Measurements from ENCODE around the gene FGG.
"Not testable (repeated sequence)": the region's sequence is repeated elsewhere in the genome, so short reads cannot be mapped to it uniquely, and the experiment has no call there.

The FGG gene

DNA sequence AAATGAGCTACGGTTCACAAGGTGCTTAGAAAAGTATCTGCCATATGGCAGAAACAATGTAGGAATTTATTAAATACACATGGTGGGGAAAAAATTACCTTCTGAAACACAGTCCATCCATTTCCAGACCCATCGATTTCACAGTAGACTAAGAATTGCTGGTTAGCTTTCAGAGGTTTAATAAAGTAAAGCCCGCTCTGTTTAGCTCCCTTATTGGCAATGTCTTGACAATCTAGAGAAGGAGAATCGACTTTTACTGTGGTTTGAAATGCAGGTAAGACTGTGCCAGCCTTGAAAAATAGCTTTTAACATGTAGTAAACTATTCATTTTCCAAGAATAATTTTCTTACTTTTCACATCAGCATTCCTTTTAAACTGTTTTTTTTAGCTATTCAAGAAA is 2.9 kb downstream of the FGG start:
- no peak for DNase-seq

- no peak for DNase-seq
Observed at GRCh38 chr4:154608361-154609252, 3.8 kb downstream of the FGG start.

DNA sequence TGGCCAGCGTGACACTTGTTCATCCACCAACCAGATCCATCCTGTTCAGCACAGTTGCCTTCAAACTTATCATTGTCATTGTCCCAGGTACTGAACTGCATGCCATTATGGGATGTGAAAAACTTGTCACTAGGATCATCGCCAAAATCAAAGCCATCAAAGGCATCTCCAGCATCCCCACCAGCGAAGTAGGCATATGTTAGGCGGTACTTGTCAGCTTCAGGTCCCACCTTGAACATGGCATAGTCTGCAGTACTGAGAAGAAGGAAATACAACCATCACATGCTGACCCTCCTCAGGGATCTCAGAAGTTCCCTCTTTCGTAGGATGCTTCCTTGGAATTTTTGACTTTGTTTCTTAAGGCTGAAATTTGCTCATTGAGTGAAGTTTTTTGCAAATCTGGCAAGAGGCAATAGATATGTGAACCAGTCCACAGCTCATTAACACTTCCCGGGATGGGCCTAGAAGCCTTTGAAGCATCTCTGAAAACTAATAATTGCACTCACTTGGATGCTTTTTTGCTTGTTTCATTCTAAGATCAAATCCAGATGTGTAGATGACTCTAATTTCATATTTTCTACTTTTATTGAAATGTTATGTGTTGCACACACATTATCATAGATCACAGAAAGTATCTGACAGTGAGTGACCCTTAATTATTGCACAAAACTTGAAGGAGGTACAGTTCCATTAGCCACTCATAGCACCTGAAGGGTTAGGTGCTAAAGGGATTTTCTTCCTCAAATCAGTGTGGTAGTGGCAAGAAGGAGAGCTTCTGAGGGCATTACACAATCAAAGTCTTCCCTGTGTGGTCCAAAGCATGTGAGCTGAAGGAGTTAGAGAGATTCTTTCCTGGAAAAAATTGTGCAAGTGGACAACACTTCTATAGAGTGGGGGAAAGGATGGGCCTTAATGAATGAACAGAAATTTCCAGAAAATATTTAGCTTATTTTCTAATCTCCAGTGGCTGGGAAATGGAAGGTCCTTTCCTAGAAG is 5.4 kb downstream of the FGG start:
- DNase-seq: no peak

GRCh38 chr4:154604696-154605200 is 7.7 kb downstream of the FGG start:
- DNase-seq: no peak

- DNase-seq: no peak
Observed at GRCh38 chr4:154603033-154603943, 9.2 kb downstream of the FGG start.

DNA sequence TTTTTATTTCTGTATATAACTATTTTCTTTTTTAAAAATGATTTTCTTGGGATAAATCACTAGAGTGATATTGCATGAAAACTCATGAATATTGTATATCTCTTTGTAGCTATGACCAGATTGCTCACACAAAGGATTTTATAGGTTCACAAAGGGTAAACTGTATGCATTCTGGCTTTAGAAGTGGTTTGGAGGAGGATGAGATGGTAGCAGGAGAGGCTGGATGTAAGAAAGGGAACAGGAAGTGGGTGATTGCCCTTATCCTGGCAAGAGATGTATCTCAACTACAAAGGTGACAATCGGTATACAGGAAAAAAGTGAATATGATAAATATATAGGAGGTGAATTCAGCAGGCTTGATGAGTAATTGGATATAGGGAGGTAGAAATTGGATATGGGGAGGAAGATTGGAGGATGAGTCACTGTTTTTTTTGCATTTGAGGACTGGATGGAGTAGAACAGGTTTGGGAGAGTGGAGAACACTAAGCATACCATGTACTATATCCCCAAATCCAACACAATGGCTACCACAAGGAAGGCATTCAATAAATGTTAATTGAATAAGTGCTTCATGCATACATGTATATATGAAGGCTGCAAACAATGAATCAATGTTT is 9.9 kb downstream of the FGG start:
- DNase-seq: no peak

DNA sequence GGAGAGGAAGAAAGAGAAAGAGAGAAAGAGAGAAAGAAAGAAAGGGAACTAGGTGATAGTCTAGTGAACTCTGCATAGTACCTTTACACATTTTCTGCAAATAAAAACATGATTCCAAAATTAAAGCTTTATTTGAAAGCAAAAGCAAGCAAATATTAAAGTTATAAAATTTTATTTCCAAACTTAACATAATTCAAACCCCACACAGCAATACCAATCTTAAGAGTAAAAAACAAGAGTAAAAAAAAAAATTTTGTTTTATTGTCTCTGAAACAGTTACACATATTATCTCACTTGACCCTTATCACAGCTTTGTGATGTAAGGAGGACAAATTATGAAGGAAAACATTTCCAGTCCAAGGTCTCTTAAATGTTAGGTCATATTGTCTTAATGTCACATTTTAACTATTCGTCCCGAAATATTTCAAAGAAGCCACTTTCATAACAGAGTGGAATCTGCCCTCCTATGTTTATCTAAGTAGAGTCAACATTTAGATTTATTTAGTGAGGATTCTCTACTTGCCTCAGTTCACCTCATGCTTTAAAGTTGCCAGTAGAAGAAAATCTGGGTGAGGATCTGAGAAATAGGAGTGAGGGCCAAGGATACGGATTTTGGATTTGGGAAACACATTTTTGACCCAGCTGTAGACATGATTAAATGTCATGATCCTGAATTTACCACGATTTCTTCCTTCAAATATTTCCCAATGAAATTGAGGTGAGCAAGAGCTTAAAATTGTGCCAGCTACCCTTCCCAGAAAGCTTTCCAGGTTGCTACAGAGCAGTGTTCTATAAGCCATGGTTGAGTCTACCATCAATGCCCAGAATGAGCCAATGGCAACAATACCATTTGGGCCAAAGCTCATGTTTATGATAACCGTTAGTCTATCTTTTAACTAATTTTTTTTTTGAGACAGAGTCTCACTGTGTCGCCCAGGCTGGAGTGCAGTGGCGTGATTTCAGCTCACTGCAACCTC is 14.4 kb downstream of the FGG start:
- DNase-seq: no peak

DNA sequence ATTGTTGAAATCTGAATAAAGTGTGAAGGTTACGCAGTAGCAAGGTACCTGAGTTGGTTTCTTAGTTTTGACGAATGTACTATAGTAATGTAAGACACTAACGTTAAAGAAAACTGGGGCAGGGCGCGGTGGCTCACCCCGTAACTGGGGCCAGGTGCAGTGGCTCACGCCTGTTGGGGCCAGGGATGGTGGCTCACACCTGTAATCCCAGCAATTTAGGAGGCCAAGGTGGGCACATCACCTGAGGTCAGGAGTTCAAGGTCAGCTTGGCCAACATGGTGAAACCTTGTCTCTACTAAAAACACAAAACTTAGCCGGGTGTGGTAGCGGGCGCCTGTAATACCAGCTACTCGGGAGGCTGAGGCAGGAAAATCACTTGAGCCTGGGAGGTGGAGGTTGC is 15.2 kb downstream of the FGG start:
- DNase-seq: not testable (repeated sequence)

DNA sequence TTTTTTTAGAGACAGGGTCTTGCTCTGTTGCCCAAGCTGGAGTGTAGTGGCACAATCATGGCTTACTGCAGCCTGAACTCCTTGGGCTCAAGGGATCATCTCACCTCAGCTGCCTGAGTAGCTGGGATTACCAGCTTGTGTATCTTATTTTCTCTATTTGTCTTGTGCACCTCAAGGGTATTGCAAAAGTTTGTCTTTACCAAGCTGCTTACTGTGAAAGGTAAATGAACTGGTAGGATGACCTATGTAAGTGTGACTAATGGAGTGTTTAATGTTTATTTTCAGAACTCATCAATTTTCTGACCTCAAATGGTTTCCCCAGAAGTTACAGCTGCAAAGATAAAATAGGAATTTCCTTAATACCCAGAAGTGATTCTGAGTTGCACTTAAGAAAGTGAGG is 16.6 kb downstream of the FGG start:
- DNase-seq: no peak

DNA sequence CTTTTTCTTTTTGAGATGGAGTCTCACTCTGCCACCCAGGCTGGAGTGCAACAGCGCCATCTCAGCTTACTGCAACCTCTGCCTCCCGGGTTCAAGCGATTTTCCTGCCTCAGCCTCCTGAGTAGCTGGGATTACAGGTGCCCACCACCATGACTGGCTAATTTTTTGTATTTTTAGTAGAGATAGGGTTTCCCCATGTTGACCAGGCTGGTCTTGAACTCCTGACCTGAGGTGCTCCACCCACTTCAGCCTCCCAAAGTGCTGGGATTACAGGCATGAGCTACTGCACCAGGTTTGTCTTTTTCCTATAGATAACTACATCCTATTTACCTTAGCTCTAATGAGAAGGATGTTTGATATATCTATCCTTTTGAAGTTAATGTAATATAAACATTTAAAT is 18.1 kb downstream of the FGG start:
- DNase-seq: not testable (repeated sequence)

DNA sequence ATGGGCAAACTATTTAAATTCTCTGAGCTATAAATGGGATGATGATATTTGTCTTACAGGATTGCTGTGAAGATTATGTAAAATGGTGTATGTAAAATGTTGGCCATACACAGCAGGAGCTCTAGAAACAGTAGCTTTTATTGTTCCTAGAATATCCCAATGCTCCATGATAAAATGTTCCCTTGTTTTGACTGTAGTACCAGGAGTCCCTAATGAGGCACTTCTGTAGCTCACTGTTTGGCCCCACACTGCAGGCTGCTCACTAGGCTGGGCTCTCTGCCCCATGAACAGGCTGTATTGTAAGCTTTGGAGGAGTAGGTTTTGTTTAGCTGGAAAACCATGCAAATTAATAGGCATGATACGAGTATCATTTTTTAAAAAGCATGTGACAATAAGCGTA is 18.6 kb downstream of the FGG start:
- no peak for DNase-seq

DNA sequence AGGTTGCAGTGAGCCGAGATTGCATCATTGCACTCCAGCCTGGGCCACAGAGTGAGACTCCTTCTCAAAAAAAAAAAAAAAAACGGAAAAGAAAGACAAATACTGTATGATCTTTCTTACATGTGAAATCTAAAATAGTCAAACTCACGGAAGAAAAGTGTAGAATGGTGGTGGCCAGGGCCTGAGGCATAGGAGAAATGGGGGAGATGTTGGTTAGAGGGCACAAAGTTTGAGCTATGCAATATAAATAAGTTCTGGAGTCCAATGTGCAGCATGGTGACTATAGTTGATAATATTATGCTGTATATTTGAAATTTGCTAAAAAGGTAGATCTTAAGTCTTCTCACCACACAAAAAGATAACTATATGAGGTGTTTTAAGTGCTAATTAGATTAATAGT is 20.6 kb downstream of the FGG start:
- no peak for DNase-seq

DNA sequence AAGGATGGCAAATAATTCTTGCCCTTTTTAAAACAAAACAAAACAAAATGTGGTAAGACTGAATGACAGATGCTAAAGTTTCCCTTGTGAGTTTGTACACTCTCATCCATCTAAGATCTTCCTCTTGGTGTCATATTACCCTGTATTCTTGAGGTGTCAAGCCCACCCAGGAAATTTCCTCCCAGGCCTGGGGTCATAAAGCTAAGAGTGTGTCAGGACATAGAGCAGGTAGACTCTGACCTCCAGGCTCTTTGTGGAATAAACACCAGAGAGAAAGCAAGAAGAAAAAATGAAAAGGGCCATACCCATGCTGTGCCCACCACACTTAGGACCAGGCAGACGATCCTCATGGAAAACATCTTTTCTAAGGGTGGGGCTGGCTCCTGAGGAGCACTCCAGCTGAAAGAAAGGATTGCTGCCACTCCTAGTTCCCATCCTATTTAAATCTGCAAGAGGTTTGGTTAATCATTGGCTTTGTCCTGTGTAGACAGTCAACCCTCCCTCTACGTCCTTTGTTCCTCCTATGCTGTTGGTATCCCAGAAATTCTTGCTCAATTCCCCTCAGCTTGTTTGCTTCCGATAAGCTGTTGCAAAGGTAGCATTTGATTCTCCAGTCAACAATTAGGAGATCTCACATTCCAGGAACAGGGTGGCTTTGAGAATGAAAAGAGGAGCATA is 22.0 kb downstream of the FGG start, which contains the start of gene FGA:
Gene FGA (minus strand): TSS at position 414 of the 678 bp plus-strand sequence. CDS start 55 bp downstream, at position 359.
- no peak for DNase-seq

GRCh38 chr4:154589296-154590197 is 22.9 kb downstream of the FGG start:
- DNase-seq: no peak

GRCh38 chr4:154588198-154588597 is 24.3 kb downstream of the FGG start:
- no peak for DNase-seq

DNA sequence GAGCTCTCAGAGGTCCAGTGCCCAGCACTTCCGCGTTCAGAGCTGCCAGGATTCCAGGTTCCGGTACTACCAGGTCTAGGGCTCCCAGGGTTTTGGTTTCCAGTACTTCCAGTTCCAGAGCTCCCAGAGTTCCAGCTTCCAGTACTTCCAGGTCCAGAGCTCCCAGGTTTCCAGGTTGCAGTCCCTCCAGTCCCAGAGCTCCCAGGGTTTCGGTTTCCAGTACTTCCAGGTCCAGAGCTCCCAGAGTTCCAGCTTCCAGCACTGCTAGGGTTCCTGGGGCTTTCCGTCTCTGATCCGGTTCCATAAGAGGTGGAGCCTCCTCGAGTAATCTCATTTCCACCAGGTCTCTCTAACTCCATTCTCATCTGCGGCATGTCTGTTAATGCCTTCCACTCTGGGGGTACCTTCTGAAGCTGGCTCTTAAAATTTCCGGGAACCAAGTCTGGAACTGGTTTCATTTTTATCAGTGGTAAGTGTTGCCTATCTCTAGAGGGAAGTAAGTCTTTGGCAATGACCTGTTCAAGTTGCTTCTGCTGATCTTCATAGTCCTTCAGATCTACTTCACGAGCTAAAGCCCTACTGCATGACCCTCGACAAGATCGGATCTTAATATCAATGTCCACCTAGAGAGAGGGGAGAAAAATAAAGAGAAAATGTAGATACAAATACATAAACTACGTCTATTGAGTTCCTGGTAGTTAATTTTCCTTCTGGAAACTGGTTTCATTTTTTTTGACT is 26.0 kb downstream of the FGG start:
- no peak for DNase-seq

DNA sequence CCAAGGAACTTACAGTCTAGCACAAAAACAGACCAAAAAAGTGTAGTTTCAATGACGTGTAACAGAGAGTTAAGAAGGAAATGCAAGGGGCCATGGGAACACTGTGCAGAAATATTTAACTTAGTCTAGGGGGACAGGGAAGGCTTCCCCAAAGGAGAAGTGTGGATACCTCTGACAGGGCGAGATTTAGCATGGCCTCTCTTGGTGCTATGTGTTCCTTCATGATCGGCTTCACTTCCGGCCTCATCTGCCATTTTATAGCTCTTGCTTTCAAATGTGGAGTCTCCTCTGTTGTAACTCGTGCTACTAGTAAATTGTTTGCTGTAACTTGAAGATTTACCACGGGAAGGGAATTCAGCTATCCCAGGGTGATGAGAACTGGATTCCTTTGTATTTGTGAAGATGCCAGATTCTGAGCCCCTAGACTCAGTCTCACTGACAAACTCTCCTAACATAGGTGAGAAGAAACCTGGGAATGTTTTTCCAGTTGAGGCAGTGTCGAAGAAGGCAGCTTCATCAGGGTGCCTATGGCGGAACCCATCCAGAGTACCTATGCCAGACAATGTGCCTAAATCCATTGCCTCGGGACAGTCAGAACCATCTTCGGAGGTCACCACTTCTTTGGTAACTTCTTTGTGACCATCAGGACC is 27.0 kb downstream of the FGG start:
- no peak for DNase-seq

GRCh38 chr4:154584259-154584658 is 28.2 kb downstream of the FGG start:
- DNase-seq: no peak
